BJ (cell line): ENCODE data around the gene SPIB. TPM values are rescaled to one million over a fixed set of nuclear protein-coding genes. Genes with fewer than 3 reads are reported as not detected.

ENCODE experiments used
- CTCF ChIA-PET: fragments of 350-600 bp; formaldehyde crosslinking; extraction: SDS; loops from one replicate; lab custom pipeline; 2021; ENCODE audit warnings: antibody characterized with exemption, inconsistent platforms; lab: Yijun Ruan, JAX
- POLR2A ChIA-PET: fragments of 300-600 bp; sonication (Branson Sonifier 250); formaldehyde crosslinking; extraction: SDS; loops from one replicate; lab custom pipeline; 2021; ENCODE audit warnings: antibody characterized with exemption; lab: Charles Lee
- DNase-seq: peaks from one replicate; pipeline ENCODE4 v3.0.0-alpha.2; 2011; ENCODE audit warnings: low read depth
- H3K27me3 ChIP-seq: 2 replicates; pipeline ENCODE4 v1.6.0; 2011; ENCODE audit warnings: low read length; ENCODE audit not compliant: control insufficient read depth, insufficient read depth
- H3K36me3 ChIP-seq: 2 replicates; pipeline ENCODE4 v1.5.1; 2011; ENCODE audit warnings: low read length; ENCODE audit not compliant: control insufficient read depth, insufficient read depth
- H3K4me3 ChIP-seq: 2 replicates; pipeline ENCODE4 v1.5.1; 2011; ENCODE audit warnings: low read depth, mild to moderate bottlenecking, control low read depth, low read length
- CTCF ChIP-seq: IDR thresholded peaks from 2 replicates; pipeline ENCODE4 v1.5.1; 2011; ENCODE audit warnings: low read depth, mild to moderate bottlenecking, control low read depth, inconsistent platforms, low read length, moderate library complexity; ENCODE audit not compliant: insufficient read depth
- polyA plus RNA-seq: library from polyadenylated mRNA; depleted of rRNA; stranded (reverse); fragments of >200 nt; gene quantifications from 2 replicates; pipeline ENCODE4 v1.2.3, GENCODE V29; 2011; rRNA removed

Gene SPIB
- polyA plus RNA-seq, 1 experiment, result not detected

GRCh38 chr19:50478901-50479715, 60.4 kb downstream of the SPIB start:
- Histone ChIP-seq H3K4me3 (no peak overlapping the region), H3K36me3 (peaks cover 29% of the 10 kb centered on the region), H3K27me3 (no peaks in the 10 kb centered on the region)
- no peak for DNase-seq
- POLR2A ChIA-PET, result interaction anchor here (0.6 kb wide), 1 partner anchor 29 kb away, joined by 6 read pairs; no protein-coding TSS in a partner anchor
- TF ChIP-seq CTCF, result peak; percentile 67
- CTCF ChIA-PET, result interaction anchor here (1.0 to 2.3 kb wide), 6 partner anchors 9 to 122 kb away, joined by 3 to 9 read pairs (median 6); no protein-coding TSS in a partner anchor

DNA sequence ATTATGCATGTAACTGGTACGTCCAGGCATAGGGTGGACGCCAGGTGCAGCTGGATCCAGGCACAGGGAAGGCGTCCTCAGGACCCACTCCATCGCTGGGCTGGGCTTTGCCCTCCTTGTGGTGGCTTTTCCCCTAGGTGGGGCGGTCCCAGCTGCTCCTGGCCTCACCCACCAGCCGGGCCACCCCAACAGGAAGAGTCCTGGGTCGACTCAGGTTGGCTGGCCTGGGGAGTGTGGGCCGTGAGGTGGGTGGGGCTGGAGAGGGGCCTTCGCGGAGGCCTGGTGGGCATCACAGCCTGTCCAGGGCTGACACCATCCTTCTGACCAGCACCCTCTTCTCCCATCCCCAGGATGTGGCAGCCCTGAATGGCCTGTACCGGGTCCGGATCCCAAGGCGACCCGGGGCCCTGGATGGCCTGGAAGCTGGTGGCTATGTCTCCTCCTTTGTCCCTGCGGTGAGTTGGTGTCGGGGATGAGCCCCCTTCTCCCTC, 61.1 kb downstream of the SPIB start:
- no peak for DNase-seq
- ChIA-PET POLR2A (interaction anchor here (0.5 kb wide), 1 partner anchor 90 kb away, joined by 11 read pairs; no protein-coding TSS in a partner anchor), CTCF (interaction anchor here (1.0 to 2.3 kb wide), 6 partner anchors 9 to 122 kb away, joined by 3 to 9 read pairs (median 6); no protein-coding TSS in a partner anchor)
- no peak for TF ChIP-seq CTCF
- Histone ChIP-seq H3K27me3 (no peaks in the 10 kb centered on the region), H3K36me3 (peaks cover 30% of the 10 kb centered on the region), H3K4me3 (no peak overlapping the region)

- DNase-seq, result no peak
- TF ChIP-seq CTCF, result no peak
- Histone ChIP-seq H3K36me3 (peaks cover 32% of the 10 kb centered on the region), H3K4me3 (no peak overlapping the region), H3K27me3 (no peaks in the 10 kb centered on the region)
- POLR2A ChIA-PET, result interaction anchor here (0.5 kb wide), 1 partner anchor 91 kb away, joined by 11 read pairs; no protein-coding TSS in a partner anchor
- CTCF ChIA-PET, result interaction anchor here (1.7 kb wide), 1 partner anchor 30 kb away, joined by 4 read pairs; no protein-coding TSS in a partner anchor
Observed at GRCh38 chr19:50480281-50481111, 61.8 kb downstream of the SPIB start.

Other genes with a start within 250 kb of the SPIB start
- gene MYH14, start 215.3 kb upstream of the SPIB start, polyA plus RNA-seq, result not detected in 2 replicates
- gene KCNC3, start 89.6 kb upstream of the SPIB start, polyA plus RNA-seq, result 0.02 and 0.04 TPM in 2 replicates
- 0.32 and 0.38 TPM in 2 replicates for gene NAPSA, start 53.3 kb upstream of the SPIB start, polyA plus RNA-seq
- 51.2 and 78.4 TPM in 2 replicates for gene NR1H2, start 42.5 kb upstream of the SPIB start, polyA plus RNA-seq
- 4.7 and 10.8 TPM in 2 replicates for gene POLD1, start 34.6 kb upstream of the SPIB start, polyA plus RNA-seq
- gene MYBPC2, start 14.0 kb downstream of the SPIB start, polyA plus RNA-seq, result not detected in 2 replicates
- gene EMC10, start 57.6 kb downstream of the SPIB start, polyA plus RNA-seq, result 71.8 and 89.1 TPM in 2 replicates
- gene GARIN5A, start 57.9 kb downstream of the SPIB start, polyA plus RNA-seq, result 0.26 and 0.56 TPM in 2 replicates
- gene JOSD2, start 92.3 kb downstream of the SPIB start, polyA plus RNA-seq, result 39.0 and 44.9 TPM in 2 replicates
- gene ASPDH, start 95.0 kb downstream of the SPIB start, polyA plus RNA-seq, result not detected in 2 replicates
- 0.04 and 0.06 TPM in 2 replicates for gene LRRC4B, start 149.5 kb downstream of the SPIB start, polyA plus RNA-seq
- gene SYT3, start 220.9 kb downstream of the SPIB start, polyA plus RNA-seq, result 0.11 TPM in 1 of 2 replicates, not detected in the other
- 0.47 and 0.59 TPM in 2 replicates for gene C19orf81, start 230.5 kb downstream of the SPIB start, polyA plus RNA-seq